ENCODE data around the gene CSNK1E.

GRCh38 chr22:38347944-38348750 is 30.9 kb upstream of the CSNK1E start:
- no peak for TF ChIP-seq CTCF (IDR thresholded peaks at IDR 0.05)
- TF ChIP-seq POLR2A (IDR thresholded peaks at IDR 0.05): no peak
